DOHH2 (cell line): Measurements from ENCODE around the gene LSP1.

Experiments used
- H3F3A ChIP-seq: fragments of 200-600 bp; sonication (generic), shearing (Covaris generic); 2 replicates; pipeline ENCODE4 v1.6.0; 2016; ENCODE audit warnings: antibody characterized with exemption, mild to moderate bottlenecking; ENCODE audit not compliant: control insufficient read depth, insufficient read depth
- H3K27ac ChIP-seq: fragments of 200-600 bp; sonication (generic); 2 replicates; pipeline ENCODE4 v1.5.1; 2014; ENCODE audit warnings: low read depth, mild to moderate bottlenecking, low read length, moderate library complexity
- H3K27me3 ChIP-seq: fragments of 200-600 bp; sonication (generic); 2 replicates; pipeline ENCODE4 v1.6.1; 2014; ENCODE audit warnings: mild to moderate bottlenecking, low read length, mixed read lengths; ENCODE audit not compliant: control insufficient read depth
- H3K36me3 ChIP-seq: fragments of 200-600 bp; sonication (generic); 2 replicates; pipeline ENCODE4 v1.6.1; 2014; ENCODE audit warnings: mild to moderate bottlenecking, low read length, moderate library complexity, mixed read lengths; ENCODE audit not compliant: control insufficient read depth
- H3K4me1 ChIP-seq: fragments of 200-600 bp; sonication (generic); 2 replicates; pipeline ENCODE4 v1.6.1; 2014; ENCODE audit warnings: mild to moderate bottlenecking, low read length, mixed read lengths; ENCODE audit not compliant: control insufficient read depth
- H3K4me2 ChIP-seq: fragments of 200-600 bp; sonication (generic); 2 replicates; pipeline ENCODE4 v1.6.0; 2014; ENCODE audit warnings: mild to moderate bottlenecking, low read length, moderate library complexity
- H3K4me3 ChIP-seq: fragments of 200-600 bp; sonication (generic); 2 replicates; pipeline ENCODE4 v1.5.1; 2014; ENCODE audit warnings: mild to moderate bottlenecking, low read length, mixed read lengths
- H3K79me2 ChIP-seq: fragments of 200-600 bp; sonication (generic); 2 replicates; pipeline ENCODE4 v1.6.1; 2014; ENCODE audit warnings: mild to moderate bottlenecking, low read length, mixed read lengths; ENCODE audit not compliant: control insufficient read depth
- H3K9me2 ChIP-seq: fragments of 200-600 bp; sonication (generic); replicated peaks from 2 replicates; pipeline ENCODE4 v1.6.1; 2014; ENCODE audit warnings: mild to moderate bottlenecking, low read length, mixed read lengths; ENCODE audit not compliant: control insufficient read depth
- H3K9me3 ChIP-seq: fragments of 200-600 bp; sonication (generic); 2 replicates; pipeline ENCODE4 v1.6.1; 2014; ENCODE audit warnings: antibody characterized with exemption, low read length, mixed read lengths; ENCODE audit not compliant: control insufficient read depth, insufficient read depth
- H4K20me1 ChIP-seq: fragments of 200-600 bp; sonication (generic); 2 replicates; pipeline ENCODE4 v1.6.0; 2014; ENCODE audit warnings: low read depth, mild to moderate bottlenecking, antibody characterized with exemption, low read length, moderate library complexity; ENCODE audit not compliant: control insufficient read depth, insufficient read depth
- EZH2phosphoT487 ChIP-seq: fragments of 200-600 bp; sonication (generic); IDR thresholded peaks from 2 replicates; pipeline ENCODE4 v1.6.1; 2017; ENCODE audit warnings: borderline replicate concordance, mild to moderate bottlenecking, antibody characterized with exemption, low read length, moderate library complexity, mixed read lengths
- TF ChIP-seq, protein P1 (sequence below): fragments of 200-600 bp; sonication (generic); IDR thresholded peaks from one replicate; pipeline ENCODE4 v1.5.1; 2014; ENCODE audit warnings: antibody characterized with exemption, mild to moderate bottlenecking, low read depth, low read length; ENCODE audit not compliant: poor library complexity, severe bottlenecking

The LSP1 gene

DNA sequence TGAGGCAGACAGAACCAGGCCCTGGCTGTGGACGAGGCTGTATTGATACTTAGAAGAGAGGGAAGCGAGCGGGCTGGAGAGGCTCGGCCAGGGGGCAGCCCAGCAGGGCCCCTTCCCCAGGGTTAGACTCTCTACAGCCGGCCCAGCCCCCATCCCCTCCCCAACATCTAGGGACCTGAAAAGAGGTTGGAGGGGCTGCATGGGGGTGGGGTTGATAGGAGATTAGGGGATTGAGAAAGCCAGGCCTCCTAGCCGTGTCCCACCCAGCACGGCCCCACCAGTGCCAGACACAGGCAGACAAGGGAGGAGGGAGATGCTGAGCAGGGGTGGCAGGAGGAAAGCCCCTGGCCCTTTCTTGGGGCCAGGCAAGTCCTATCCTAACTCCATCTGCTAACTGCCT, 5.7 kb downstream of the LSP1 start:
- Histone ChIP-seq H3K9me2 (no peaks in the 10 kb centered on the region), H3K36me3 (peaks cover 42% of the 10 kb centered on the region), H3K27ac (no peak overlapping the region), H4K20me1 (peaks cover 23% of the 10 kb centered on the region), H3K4me1 (peaks cover 15% of the 10 kb centered on the region), H3K27me3 (no peaks in the 10 kb centered on the region), H3K9me3 (no peaks in the 10 kb centered on the region), H3F3A (no peaks in the 10 kb centered on the region), H3K4me2 (no peak overlapping the region), H3K4me3 (no peak overlapping the region), H3K79me2 (peaks cover 96% of the 10 kb centered on the region)
- no peak for TF ChIP-seq EZH2phosphoT487
- TF ChIP-seq, protein P1, sequence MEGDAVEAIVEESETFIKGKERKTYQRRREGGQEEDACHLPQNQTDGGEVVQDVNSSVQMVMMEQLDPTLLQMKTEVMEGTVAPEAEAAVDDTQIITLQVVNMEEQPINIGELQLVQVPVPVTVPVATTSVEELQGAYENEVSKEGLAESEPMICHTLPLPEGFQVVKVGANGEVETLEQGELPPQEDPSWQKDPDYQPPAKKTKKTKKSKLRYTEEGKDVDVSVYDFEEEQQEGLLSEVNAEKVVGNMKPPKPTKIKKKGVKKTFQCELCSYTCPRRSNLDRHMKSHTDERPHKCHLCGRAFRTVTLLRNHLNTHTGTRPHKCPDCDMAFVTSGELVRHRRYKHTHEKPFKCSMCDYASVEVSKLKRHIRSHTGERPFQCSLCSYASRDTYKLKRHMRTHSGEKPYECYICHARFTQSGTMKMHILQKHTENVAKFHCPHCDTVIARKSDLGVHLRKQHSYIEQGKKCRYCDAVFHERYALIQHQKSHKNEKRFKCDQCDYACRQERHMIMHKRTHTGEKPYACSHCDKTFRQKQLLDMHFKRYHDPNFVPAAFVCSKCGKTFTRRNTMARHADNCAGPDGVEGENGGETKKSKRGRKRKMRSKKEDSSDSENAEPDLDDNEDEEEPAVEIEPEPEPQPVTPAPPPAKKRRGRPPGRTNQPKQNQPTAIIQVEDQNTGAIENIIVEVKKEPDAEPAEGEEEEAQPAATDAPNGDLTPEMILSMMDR, result no peak

DNA sequence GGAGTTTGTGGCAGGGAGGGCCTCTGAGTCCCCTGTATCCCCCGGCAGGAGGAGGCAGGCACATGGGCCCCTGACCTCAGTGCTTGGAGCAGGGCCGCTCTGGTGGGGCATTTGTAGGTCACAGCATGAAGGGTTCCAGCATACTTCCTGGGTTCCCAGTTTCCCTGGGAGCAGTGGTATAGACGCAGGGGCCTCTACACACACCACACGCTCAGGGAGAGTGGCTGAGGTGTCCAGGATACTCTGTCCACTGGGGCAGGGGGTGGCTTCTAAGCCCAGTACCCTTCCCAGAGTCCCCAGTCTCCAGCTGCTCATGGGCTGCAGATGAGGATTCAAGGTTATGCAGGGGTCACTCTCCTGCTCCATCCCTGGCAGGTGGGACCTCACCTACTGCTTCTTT, 6.1 kb downstream of the LSP1 start:
- H3F3A ChIP-seq, result no peaks in the 10 kb centered on the region
- H3K9me2 ChIP-seq, result no peaks in the 10 kb centered on the region
- peaks cover 91% of the 10 kb centered on the region for H3K79me2 ChIP-seq
- no peak for TF ChIP-seq EZH2phosphoT487
- TF ChIP-seq, protein P1, result no peak
- no peaks in the 10 kb centered on the region for H3K27me3 ChIP-seq
- H3K9me3 ChIP-seq, result no peaks in the 10 kb centered on the region
- H4K20me1 ChIP-seq, result peaks cover 23% of the 10 kb centered on the region
- H3K4me1 ChIP-seq, result peaks cover 15% of the 10 kb centered on the region
- no peak overlapping the region for H3K4me2 ChIP-seq
- H3K27ac ChIP-seq, result no peak overlapping the region
- H3K36me3 ChIP-seq, result peaks cover 37% of the 10 kb centered on the region
- no peak overlapping the region for H3K4me3 ChIP-seq

DNA sequence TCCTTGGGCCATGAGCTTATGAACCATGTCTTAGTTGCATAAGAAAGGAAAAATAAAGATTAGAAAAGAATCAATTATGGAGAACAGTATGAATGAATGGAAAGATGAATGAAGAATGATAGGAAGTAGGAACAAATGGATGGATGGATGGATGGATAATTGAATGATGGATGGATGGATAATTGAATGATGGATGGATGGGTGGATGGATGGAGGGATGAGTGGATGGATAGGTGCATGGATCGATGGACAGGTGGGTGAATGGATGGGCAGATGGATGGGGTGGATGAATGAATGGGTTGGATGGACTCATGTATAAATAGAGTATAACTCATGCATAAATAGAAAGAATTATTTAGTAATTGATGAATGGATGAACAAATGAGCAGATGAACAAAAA, 7.2 kb downstream of the LSP1 start:
- TF ChIP-seq EZH2phosphoT487, result no peak
- TF ChIP-seq, protein P1, result no peak
- H3K4me2 ChIP-seq, result no peak overlapping the region
- no peaks in the 10 kb centered on the region for H3F3A ChIP-seq
- H3K9me3 ChIP-seq, result no peaks in the 10 kb centered on the region
- H3K4me3 ChIP-seq, result no peak overlapping the region
- H3K9me2 ChIP-seq, result no peaks in the 10 kb centered on the region
- no peaks in the 10 kb centered on the region for H3K27me3 ChIP-seq
- H3K27ac ChIP-seq, result no peak overlapping the region
- H3K36me3 ChIP-seq, result peaks cover 29% of the 10 kb centered on the region
- H3K4me1 ChIP-seq, result peaks cover 5% of the 10 kb centered on the region
- peaks cover 22% of the 10 kb centered on the region for H4K20me1 ChIP-seq
- peaks cover 80% of the 10 kb centered on the region for H3K79me2 ChIP-seq
